ENCODE results near the gene AFF3.
"Not testable (repeated sequence)": the region's sequence is repeated elsewhere in the genome, so short reads cannot be mapped to it uniquely, and the experiment has no call there.

The AFF3 gene

GRCh38 chr2:99514357-99514756 lies 628.0 kb downstream of the AFF3 start:
- ChIA-PET POLR2A (no interaction called here), CTCF (no interaction called here)
- DNase-seq (ENCODE audit: extremely low spot score), result no peak
- TF ChIP-seq HDGF (IDR thresholded peaks at IDR 0.05; ENCODE audit: borderline replicate concordance) (no peak), LEF1 (IDR thresholded peaks at IDR 0.05; ENCODE audit: borderline replicate concordance) (no peak), ZNF384 (IDR thresholded peaks at IDR 0.05) (no peak), FOXA1 (IDR thresholded peaks at IDR 0.05) (no peak), BHLHE40 (IDR thresholded peaks at IDR 0.05; ENCODE audit: borderline replicate concordance) (no peak), NFRKB (IDR thresholded peaks at IDR 0.05) (no peak)

DNA sequence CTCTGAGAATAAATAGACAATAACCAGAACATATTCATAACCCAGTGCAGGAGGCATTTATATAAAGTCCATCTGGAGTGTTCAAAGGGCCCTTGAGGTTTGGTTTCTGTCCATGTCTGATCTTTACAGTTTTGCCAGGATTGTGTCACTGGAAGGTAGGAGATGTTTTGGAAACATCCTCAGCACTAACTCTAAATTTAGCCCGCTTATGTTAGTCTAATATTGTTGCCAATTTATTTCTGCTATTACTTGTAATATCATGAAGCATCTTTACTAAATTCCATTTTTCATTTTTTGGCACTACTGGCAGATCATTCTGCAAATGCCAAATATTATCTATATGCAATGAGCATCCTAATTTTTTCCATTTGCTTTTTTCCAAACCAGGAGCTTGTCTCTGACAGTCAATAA lies 630.2 kb downstream of the AFF3 start:
- TF ChIP-seq SP1 (IDR thresholded peaks at IDR 0.05) (no peak), LEF1 (IDR thresholded peaks at IDR 0.05; ENCODE audit: borderline replicate concordance) (no peak), BHLHE40 (IDR thresholded peaks at IDR 0.05; ENCODE audit: borderline replicate concordance) (no peak), SUZ12 (IDR thresholded peaks at IDR 0.05) (no peak), FOXM1 (IDR thresholded peaks at IDR 0.05; ENCODE audit: borderline replicate concordance) (no peak), NFRKB (IDR thresholded peaks at IDR 0.05) (no peak), TARDBP (IDR thresholded peaks at IDR 0.05) (no peak), HDGF (IDR thresholded peaks at IDR 0.05; ENCODE audit: borderline replicate concordance) (no peak), FOXA1 (IDR thresholded peaks at IDR 0.05) (no peak), ZNF384 (IDR thresholded peaks at IDR 0.05) (no peak), CTBP1 (IDR thresholded peaks at IDR 0.05; ENCODE audit: borderline replicate concordance) (no peak)
- TF ChIP-seq, protein P1, sequence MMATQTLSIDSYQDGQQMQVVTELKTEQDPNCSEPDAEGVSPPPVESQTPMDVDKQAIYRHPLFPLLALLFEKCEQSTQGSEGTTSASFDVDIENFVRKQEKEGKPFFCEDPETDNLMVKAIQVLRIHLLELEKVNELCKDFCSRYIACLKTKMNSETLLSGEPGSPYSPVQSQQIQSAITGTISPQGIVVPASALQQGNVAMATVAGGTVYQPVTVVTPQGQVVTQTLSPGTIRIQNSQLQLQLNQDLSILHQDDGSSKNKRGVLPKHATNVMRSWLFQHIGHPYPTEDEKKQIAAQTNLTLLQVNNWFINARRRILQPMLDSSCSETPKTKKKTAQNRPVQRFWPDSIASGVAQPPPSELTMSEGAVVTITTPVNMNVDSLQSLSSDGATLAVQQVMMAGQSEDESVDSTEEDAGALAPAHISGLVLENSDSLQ (IDR thresholded peaks at IDR 0.05), result no peak
- no peak for DNase-seq (ENCODE audit: extremely low spot score)
- ChIA-PET POLR2A (no interaction called here), CTCF (interaction anchor here (0.7 kb wide), 1 partner anchor 61 kb away, joined by 3 read pairs; no protein-coding TSS in a partner anchor)

DNA sequence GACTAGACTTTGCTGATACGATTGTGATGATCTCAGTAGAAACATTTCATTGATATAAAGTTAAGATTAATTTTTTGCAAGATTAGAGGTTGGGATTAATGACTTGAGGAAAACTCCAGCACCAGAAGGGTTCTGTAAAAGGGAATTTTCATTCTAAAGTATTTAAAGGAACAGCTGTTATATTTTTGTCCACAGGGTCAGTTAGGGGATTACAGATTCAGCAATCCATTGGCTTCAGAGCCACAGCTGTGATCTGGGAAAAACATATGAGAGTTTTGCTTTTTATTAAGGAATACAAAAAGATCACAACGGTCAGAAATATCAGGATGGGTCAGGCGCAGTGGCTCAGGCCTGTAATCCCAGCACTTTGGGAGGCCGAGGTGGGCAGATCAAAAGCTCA lies 633.0 kb downstream of the AFF3 start:
- no peak for DNase-seq (ENCODE audit: extremely low spot score)
- ChIA-PET CTCF (interaction anchor here (0.5 kb wide), 1 partner anchor 115 kb away, joined by 3 read pairs; no protein-coding TSS in a partner anchor), POLR2A (no interaction called here)
- no peak for TF ChIP-seq ARNT (IDR thresholded peaks at IDR 0.05)
- TF ChIP-seq ELF4 (IDR thresholded peaks at IDR 0.05), result no peak
- TF ChIP-seq CTBP1 (IDR thresholded peaks at IDR 0.05; ENCODE audit: borderline replicate concordance), result no peak

DNA sequence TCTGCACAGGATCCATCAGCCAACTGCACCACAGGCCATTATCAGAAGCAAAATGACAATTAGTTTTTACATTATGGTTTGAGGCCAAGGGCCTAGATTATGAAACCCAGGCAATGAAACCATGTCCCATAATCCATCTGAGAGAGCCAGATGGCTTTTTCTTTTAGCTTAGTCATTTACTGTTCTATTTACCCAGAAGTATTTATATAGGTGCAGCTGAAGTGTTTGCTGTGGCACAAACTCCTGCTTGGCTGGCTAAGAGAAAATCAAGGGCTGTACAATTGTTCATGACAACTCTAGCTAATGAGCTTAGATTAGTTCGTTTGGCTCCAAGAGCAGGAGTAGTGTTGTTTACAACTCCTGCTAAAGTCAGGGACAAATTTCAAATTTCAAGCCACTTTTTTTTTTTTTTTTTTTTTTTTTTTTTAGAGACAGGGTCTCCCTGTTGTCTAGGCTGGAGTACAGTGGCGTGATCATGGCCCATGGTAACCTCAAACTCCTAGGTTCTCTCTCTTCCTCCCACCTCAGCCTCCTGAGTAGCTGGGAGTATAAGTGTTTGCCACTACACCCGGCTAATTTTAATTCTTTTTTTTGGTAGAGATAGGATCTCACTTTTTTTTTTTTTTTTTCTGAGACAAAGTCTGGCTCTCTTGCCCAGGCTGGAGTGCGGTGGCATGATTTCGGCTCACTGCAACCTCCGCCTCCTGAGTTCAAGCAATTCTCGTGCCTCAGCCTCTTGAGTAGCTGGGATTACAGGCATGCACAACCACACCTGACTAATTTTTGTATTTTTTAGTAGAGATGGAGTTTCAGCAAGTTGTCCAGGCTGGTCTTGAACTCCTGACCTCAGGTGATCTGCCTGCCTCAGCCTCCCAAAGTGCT lies 634.2 kb downstream of the AFF3 start:
- no peak for DNase-seq (ENCODE audit: extremely low spot score)
- ChIA-PET POLR2A (no interaction called here), CTCF (no interaction called here)
- no peak for TF ChIP-seq SP1 (IDR thresholded peaks at IDR 0.05)
- no peak for TF ChIP-seq FOXA1 (IDR thresholded peaks at IDR 0.05)
- no peak for TF ChIP-seq SUZ12 (IDR thresholded peaks at IDR 0.05)
- TF ChIP-seq L3MBTL2 (conservative IDR thresholded peaks at IDR 0.05), result no peak
- no peak for TF ChIP-seq ARNT (IDR thresholded peaks at IDR 0.05)
- TF ChIP-seq NFRKB (IDR thresholded peaks at IDR 0.05), result no peak
- no peak for TF ChIP-seq BHLHE40 (IDR thresholded peaks at IDR 0.05; ENCODE audit: borderline replicate concordance)
- TF ChIP-seq FOXK2 (IDR thresholded peaks at IDR 0.05), result no peak
- TF ChIP-seq, protein P1 (IDR thresholded peaks at IDR 0.05), result no peak
- TF ChIP-seq LEF1 (IDR thresholded peaks at IDR 0.05; ENCODE audit: borderline replicate concordance), result no peak
- TF ChIP-seq CTBP1 (IDR thresholded peaks at IDR 0.05; ENCODE audit: borderline replicate concordance), result no peak
- no peak for TF ChIP-seq ZNF384 (IDR thresholded peaks at IDR 0.05)
- no peak for TF ChIP-seq ELF4 (IDR thresholded peaks at IDR 0.05)
- no peak for TF ChIP-seq TARDBP (IDR thresholded peaks at IDR 0.05)
- TF ChIP-seq FOXM1 (IDR thresholded peaks at IDR 0.05; ENCODE audit: borderline replicate concordance), result no peak
- no peak for TF ChIP-seq HDGF (IDR thresholded peaks at IDR 0.05; ENCODE audit: borderline replicate concordance)

GRCh38 chr2:99504844-99505584 lies 637.4 kb downstream of the AFF3 start:
- ChIA-PET CTCF (no interaction called here), POLR2A (no interaction called here)
- DNase-seq (ENCODE audit: extremely low spot score), result no peak
- no peak for TF ChIP-seq BHLHE40 (IDR thresholded peaks at IDR 0.05; ENCODE audit: borderline replicate concordance)
- TF ChIP-seq ZNF384 (IDR thresholded peaks at IDR 0.05), result no peak
- TF ChIP-seq CTBP1 (IDR thresholded peaks at IDR 0.05; ENCODE audit: borderline replicate concordance), result no peak
- TF ChIP-seq, protein P1 (IDR thresholded peaks at IDR 0.05), result no peak
- TF ChIP-seq FOXK2 (IDR thresholded peaks at IDR 0.05), result no peak
- no peak for TF ChIP-seq ELF4 (IDR thresholded peaks at IDR 0.05)
- no peak for TF ChIP-seq NFRKB (IDR thresholded peaks at IDR 0.05)
- TF ChIP-seq HDGF (IDR thresholded peaks at IDR 0.05; ENCODE audit: borderline replicate concordance), result no peak
- no peak for TF ChIP-seq ARNT (IDR thresholded peaks at IDR 0.05)
- TF ChIP-seq FOXA1 (IDR thresholded peaks at IDR 0.05), result no peak

DNA sequence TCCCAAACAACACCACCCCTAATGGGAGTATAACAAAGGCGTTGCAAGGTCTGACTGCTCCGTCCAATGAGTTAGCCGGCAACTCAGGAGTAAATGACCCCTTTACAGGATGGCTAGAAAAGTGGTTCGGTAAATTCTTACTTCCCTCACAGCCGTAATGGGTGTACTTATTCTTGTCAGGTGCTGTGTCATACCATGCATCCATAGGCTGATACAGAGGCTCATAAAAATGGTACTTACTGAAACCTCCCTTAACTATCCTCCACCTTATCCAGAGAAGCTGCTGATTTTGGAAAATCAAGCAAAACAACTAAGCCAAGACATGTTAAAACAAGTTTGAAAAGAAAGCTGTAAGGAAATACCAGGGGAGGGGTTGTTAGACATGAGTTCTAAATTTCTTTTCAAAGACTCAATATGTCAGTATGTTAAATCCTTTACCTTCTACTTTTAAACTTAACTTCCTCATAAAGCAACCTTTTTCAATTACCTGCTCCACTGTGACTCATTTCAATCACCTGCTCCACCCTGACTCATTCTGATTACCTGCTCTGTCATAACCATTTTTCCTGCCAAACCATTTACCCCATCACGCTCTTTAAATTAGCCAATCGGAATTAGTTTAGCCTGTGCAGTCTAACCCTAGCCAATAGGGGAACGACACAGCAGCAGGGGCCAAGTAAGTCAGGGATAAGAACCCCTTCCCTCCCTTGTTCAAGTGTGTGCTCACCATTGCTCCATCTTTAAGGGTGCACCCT lies 638.6 kb downstream of the AFF3 start:
- DNase-seq (ENCODE audit: extremely low spot score); CTCF ChIA-PET; POLR2A ChIA-PET: not testable (repeated sequence)

All from HEK293T (cell line).